ENCODE results near the gene DNAH5. TPM values are rescaled to one million over a fixed set of nuclear protein-coding genes. Genes with fewer than 3 reads are reported as not detected.

The DNAH5 gene
- total RNA-seq, 1 experiment from 2014 or later: 0.14 TPM

GRCh38 chr5:13830536-13830935 lies 114.0 kb downstream of the DNAH5 start:
- ChIA-PET CTCF (no interaction called here), POLR2A (no interaction called here)
- no peak overlapping the region for H3K4me3 Mint-ChIP-seq (ENCODE audit: unreplicated experiment)
- intact Hi-C loops (cut with micrococcal nuclease; ENCODE audit: unreplicated experiment): loop anchor here (5.0 kb wide), 1 partner anchor 127 kb away; no protein-coding TSS in a partner anchor
- Histone ChIP-seq H3K9me3 (no peaks in the 10 kb centered on the region), H3K4me1 (no peaks in the 10 kb centered on the region), H3K4me3 (ENCODE audit: low read depth, low read length) (no peak overlapping the region), H3K27me3 (replicated peaks; ENCODE audit: control insufficient read depth, insufficient read depth, low read length) (no peaks in the 10 kb centered on the region; the same call in 1 of the 2 replicates), H3K36me3 (ENCODE audit: control insufficient read depth, insufficient read depth, low read length) (no peaks in the 10 kb centered on the region)
- H3K9me3 Mint-ChIP-seq (ENCODE audit: unreplicated experiment): no peaks in the 10 kb centered on the region
- DNase-seq: no peak
- H3K27ac Mint-ChIP-seq (ENCODE audit: unreplicated experiment): no peak overlapping the region
- no peak for TF ChIP-seq CTCF (IDR thresholded peaks at IDR 0.05; ENCODE audit: insufficient read depth in 1 of 2, low read depth in 1 of 2, low read length in 1 of 2, severe bottlenecking in 1 of 2, unreplicated experiment in 1 of 2)
- no peaks in the 10 kb centered on the region for H3K36me3 Mint-ChIP-seq (ENCODE audit: insufficient read depth, unreplicated experiment)
- H3K27me3 Mint-ChIP-seq (ENCODE audit: insufficient read depth, unreplicated experiment): peaks cover 5% of the 10 kb centered on the region
- H3K4me1 Mint-ChIP-seq (ENCODE audit: low read depth, unreplicated experiment): no peaks in the 10 kb centered on the region
- BruUV-seq (replicated peaks): no TSS peak

- Mint-ChIP-seq H3K27ac (ENCODE audit: unreplicated experiment) (no peak overlapping the region), H3K36me3 (ENCODE audit: insufficient read depth, unreplicated experiment) (no peaks in the 10 kb centered on the region), H3K9me3 (ENCODE audit: unreplicated experiment) (no peaks in the 10 kb centered on the region), H3K4me1 (ENCODE audit: low read depth, unreplicated experiment) (no peaks in the 10 kb centered on the region), H3K27me3 (ENCODE audit: insufficient read depth, unreplicated experiment) (peaks cover 3% of the 10 kb centered on the region), H3K4me3 (ENCODE audit: unreplicated experiment) (no peak overlapping the region)
- intact Hi-C loops (cut with micrococcal nuclease; ENCODE audit: unreplicated experiment): no loop called here
- ChIA-PET POLR2A (no interaction called here), CTCF (no interaction called here)
- Histone ChIP-seq H3K9me3 (no peaks in the 10 kb centered on the region), H3K36me3 (ENCODE audit: control insufficient read depth, insufficient read depth, low read length) (no peaks in the 10 kb centered on the region), H3K4me3 (ENCODE audit: low read depth, low read length) (no peak overlapping the region), H3K4me1 (no peaks in the 10 kb centered on the region), H3K27me3 (replicated peaks; ENCODE audit: control insufficient read depth, insufficient read depth, low read length) (no peaks in the 10 kb centered on the region)
- no TSS peak for BruUV-seq (replicated peaks)
- DNase-seq: no peak
- no peak for TF ChIP-seq CTCF (IDR thresholded peaks at IDR 0.05; ENCODE audit: insufficient read depth in 1 of 2, low read depth in 1 of 2, low read length in 1 of 2, severe bottlenecking in 1 of 2, unreplicated experiment in 1 of 2)
Observed at GRCh38 chr5:13821366-13821765, 123.1 kb downstream of the DNAH5 start.

- TF ChIP-seq CTCF (IDR thresholded peaks at IDR 0.05; ENCODE audit: insufficient read depth in 1 of 2, low read depth in 1 of 2, low read length in 1 of 2, severe bottlenecking in 1 of 2, unreplicated experiment in 1 of 2): no peak
- no peak overlapping the region for H3K4me3 ChIP-seq (ENCODE audit: low read depth, low read length)
- H3K4me3 Mint-ChIP-seq (ENCODE audit: unreplicated experiment): no peak overlapping the region
- no peaks in the 10 kb centered on the region for H3K36me3 ChIP-seq (ENCODE audit: control insufficient read depth, insufficient read depth, low read length)
- H3K4me1 ChIP-seq: no peaks in the 10 kb centered on the region
- H3K27me3 Mint-ChIP-seq (ENCODE audit: insufficient read depth, unreplicated experiment): peaks cover 7% of the 10 kb centered on the region
- no peaks in the 10 kb centered on the region for H3K27me3 ChIP-seq (replicated peaks; ENCODE audit: control insufficient read depth, insufficient read depth, low read length)
- CTCF ChIA-PET: interaction anchor here (0.6 kb wide), 1 partner anchor 609 kb away, joined by 3 read pairs; no protein-coding TSS in a partner anchor
- POLR2A ChIA-PET: no interaction called here
- intact Hi-C loops (cut with micrococcal nuclease; ENCODE audit: unreplicated experiment): no loop called here
- DNase-seq: no peak
- no peak overlapping the region for H3K27ac Mint-ChIP-seq (ENCODE audit: unreplicated experiment)
- H3K36me3 Mint-ChIP-seq (ENCODE audit: insufficient read depth, unreplicated experiment): no peaks in the 10 kb centered on the region
- BruUV-seq (replicated peaks): no TSS peak
- H3K9me3 ChIP-seq: no peaks in the 10 kb centered on the region
- H3K4me1 Mint-ChIP-seq (ENCODE audit: low read depth, unreplicated experiment): no peaks in the 10 kb centered on the region
- no peaks in the 10 kb centered on the region for H3K9me3 Mint-ChIP-seq (ENCODE audit: unreplicated experiment)
Observed at GRCh38 chr5:13816126-13816525, 128.4 kb downstream of the DNAH5 start.
